ENCODE data around the gene SWI5.
"Not testable (repeated sequence)": the region's sequence is repeated elsewhere in the genome, so short reads cannot be mapped to it uniquely, and the experiment has no call there.

Gene SWI5

DNA sequence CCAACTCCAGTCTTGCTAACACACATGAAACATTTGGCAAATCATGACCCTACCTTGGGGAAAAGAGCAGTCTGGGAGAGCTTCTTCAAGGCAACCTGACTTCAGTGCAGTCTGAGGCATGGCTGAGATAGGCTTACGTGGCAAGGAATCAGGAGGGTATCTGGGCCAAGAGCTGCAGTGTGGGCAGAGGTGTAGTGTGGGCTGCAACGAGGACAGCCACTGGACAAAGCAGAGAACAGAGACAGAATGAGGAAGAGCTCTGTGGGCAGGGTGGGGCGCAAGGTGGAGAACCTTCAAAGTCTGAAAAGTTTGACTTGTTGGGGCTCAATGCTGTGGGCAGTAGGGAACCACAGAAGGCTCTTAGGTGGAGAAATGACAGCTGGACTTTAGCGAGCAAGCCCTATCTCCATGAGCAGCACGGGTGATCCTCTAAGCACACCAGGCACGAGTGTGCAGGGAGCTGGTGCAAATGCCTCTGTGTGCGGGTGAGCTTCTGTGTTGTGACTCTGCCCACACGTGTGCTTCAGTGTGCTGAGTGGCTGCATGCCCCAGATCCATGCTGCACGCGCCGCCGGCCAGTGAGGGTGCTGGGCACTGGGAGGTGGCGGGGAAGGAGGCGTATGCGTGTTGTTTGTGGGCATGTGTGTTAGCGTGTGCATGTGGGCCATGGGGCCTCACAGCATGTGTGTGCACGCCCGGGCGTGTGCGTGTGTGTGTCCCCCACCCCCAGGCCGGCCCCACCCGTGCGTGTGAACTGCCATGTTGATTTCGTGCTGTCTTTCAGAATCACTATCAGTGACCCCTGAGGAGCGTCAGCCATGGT lies 23.5 kb upstream of the SWI5 start:
- no peak for DNase-seq

DNA sequence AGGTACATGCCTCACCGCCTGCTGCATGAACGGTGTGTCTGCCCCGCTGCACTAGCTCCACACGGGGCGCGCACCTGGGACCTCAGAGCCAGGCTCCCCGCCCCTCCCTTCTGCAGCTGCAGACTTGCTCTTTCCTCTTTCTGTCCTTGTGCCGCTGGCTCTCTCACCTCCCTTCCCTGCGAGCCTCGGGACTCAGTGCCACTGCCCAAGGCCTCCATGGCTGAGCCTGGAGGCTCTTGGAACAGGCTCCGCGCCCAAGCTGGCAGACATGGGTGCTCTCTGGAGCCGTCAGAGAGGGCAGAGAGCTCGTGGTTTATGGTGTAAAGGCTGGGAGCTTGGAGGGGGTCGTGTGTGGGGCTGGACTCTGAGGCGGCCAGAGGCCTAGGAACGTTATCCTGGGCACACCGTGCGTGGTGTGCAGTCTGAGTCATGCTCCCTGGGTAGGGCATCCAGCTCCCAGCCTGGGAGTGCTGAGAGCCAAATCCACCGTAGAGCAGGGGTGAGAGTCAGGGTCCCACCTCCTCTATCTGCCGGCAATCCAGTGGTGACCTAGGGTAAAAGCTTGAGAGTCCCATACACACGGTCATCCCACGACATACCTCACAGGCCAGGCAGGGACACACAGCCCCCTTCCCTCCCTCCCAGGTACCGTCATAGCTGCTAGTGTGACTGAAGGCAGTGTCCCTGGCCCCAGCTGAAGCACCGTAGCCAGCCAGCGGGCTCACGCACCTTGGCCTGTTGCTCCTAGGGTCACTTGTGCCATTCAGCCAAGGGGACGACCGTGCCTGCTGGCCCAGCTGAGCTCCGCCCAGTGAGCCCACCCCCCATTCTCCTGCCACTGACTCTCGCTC lies 22.7 kb upstream of the SWI5 start:
- no peak for DNase-seq

DNA sequence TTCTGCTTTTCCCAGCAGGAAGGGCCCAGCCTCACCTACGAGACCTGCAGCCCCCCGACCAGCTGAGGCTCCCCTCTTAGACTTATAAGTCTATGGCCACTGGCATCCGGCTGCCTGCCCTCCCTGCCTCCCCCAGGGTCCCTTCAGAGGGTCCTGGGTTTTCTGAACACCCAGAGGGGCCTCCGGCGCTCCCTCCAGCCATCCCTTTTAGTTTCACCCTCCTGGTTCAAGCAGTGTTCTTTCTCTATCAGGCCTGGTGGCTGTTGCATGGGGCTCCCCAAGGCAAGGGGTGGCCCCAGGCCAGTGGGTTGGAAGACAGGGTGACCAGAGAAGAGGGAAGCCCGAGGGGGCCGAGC lies 22.1 kb upstream of the SWI5 start:
- DNase-seq, result no peak

DNA sequence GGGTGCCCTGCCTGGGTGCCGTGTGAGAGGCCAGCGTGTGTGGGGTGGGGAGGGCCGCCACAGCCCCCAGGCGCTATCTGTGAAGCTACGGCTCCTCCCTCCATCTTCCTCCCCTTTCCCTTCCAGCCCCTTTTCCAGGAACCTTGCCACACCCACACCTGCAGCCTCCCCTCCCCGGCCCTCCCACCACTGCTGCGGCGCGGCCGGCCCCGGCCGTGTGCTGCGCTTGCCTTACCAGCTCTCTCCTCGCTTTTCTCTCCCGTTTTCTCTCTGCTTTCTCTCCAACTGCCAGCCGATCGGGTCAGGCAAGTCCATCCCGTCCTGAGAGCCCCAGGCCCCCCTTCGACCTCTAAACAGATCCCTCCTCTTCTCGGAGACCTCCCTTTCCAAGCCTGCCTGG lies 21.7 kb upstream of the SWI5 start:
- no peak for DNase-seq

DNA sequence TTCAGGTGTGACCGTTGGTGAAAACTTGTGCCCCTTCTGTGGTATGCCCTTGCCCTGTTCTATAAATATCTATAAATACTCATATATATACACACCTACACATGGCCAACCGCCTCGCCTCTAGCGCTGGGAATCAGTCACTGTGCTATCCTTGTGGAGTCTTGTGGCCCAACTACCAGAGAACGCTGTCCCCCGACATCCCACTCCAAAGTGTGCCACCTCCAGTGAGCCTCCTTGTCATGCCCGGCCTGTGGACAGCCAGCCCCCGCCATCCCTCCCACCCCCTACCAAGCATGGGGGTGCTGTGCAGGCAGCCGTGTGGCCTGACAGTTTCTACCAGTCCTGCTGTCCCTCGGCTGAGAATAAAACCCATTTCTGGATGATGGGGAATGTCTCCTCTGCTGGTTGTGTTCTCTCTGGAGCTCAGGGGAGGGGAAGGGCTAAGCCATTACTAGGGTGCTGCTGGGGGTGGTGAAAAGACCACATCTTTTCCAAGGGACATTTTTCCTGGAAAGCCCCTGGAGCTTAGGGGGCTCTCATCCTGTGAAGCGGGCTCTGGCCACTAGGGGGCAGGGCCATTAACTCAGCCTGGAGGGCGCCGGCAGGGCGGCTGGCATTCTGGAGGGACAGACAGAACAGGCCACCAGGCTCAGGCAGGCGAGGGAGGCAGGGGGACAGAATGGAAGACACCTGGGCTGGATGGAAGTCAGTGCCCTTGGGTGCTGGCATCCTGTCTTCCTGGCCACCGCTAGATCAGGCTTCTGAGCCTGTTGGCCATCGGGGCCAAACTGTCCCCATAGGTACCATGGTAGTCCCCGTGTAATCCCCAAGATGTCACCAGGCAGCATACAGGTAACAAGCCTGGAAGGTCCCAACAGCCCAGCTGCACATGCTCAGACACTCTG lies 21.0 kb upstream of the SWI5 start:
- peak; percentile 20 to 21 for DNase-seq

DNA sequence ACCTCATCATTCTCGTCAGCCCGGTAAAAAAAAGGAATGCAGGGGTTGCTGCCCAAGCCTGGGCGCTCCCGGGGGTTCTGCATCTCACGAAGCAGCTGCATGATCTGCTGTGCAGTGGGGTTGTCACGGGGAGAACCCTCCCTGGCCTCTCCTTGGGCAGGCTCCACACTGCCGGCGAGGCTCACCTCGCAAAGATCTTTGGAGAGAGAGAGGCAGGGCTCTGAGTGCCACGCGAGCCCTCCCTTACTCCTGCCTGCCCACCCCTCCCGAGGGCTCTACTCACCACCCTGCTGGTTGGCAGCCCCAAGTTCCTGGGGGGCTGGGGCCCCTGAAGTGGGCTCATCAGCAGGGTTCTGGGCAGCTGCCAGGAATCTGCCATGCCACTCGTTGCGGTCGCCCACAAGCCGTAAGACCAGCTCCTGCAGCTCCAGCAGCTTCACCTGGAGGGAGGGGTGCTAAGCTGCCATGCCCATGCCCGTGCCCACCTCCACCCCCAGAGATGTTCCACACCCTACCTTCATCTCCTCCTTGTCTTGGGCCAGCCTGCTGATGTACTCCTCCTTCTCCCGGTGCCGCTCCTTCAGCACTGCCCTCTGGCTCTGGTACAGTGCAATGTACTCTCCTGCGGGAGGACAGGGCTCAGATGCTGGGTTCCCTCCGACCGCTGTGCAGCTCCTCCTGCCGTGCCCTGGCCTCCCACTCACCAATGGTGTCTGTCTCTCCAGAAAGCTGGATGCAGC lies 18.8 kb upstream of the SWI5 start:
- DNase-seq, result no peak

DNA sequence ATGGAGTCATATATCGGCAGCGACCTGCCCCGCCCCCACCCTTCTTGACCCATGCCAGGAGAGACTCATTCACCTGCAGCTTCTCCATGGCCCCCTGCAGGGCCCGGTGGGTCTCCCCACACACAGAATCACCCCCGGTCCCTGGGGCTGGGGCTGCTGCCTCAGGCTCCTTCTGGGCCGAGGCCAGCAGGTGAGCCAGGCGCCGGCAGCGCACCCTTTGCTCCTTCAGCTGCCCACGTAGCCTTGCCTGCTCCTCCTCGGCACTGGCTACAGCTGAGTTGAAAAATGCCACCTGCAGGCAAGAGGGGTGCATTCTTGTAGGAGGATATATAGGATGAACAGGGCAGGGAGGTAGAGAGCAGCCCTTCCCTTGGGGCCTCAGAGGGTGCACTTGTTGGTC lies 18.2 kb upstream of the SWI5 start:
- no peak for DNase-seq

DNA sequence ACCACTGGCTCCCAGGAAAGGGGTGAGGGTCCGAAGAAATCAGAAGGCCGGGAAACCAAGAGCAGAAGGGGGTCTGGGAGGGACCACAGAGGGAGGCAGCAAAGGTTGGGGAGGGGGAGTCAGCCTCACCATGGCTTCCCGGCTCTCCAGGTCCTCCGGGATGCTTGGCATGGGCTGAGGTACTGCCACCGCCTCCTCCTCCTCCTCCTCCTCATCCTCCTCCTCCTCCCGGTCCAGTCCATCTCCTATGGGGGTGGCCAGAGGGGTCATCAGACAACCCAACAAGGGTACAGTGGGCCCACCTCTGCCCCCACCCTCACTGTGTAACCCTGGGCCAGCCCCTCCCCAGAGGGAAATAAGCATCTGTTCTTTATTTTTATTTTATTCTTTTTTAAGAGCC lies 17.8 kb upstream of the SWI5 start:
- no peak for DNase-seq

DNA sequence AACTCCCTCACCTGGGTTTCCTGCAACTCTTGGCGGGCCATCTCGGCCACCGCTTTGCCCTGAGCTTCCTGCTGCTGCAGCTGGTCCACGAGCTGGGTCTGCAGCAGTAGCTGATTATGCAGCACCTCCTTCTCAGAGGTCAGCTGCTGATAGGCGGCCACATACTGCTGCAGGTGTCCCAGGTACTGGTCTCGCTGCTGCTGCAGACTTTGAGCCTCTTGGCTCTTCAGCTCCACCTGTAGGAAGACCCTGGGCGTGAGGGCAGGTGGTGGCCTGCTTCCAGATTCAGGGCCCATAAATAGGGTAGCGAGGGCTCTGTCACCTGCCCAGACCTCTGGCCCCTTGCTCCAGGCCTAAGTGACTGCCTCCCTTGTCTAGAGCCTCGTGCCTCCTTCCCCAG lies 16.9 kb upstream of the SWI5 start:
- no peak for DNase-seq

DNA sequence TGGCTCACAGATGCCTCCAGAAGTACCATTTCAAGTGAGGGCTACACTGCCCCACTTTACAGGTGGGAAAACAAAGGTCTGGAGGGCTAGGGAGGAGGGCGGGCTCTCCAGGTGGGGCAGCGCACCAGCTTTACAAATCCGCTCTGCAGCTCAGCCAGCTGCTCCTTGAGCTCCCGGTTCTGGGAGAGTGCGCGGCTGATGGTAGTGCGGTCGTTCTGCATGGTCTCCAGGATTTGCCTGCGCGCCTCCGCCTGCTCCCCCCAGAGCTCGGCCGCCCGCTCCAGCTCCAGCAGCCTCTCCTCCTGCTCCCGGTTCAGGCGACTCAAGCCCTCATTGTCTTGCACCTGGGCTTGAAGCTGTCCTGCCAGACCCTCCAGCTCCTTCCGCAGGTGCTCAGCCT lies 15.7 kb upstream of the SWI5 start:
- no peak for DNase-seq

DNA sequence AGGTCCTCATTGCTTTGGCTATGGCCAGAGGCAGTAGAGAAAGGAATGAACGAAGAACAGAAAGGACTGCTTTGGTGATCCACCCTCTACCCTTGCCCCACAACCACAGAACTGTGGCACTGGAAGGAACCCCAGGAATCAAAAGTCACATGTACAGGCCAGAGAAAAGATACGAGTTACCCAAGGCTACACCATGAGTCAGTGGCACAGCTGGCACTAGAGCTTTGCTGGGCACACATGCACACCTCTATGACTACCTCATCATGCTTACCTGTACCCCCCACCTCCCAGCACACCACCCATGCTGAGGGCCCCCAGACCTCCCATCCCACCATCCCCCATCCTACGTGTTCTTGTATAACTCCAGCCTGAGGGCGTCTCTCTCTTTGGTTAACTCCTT lies 13.4 kb upstream of the SWI5 start:
- DNase-seq, result no peak

DNA sequence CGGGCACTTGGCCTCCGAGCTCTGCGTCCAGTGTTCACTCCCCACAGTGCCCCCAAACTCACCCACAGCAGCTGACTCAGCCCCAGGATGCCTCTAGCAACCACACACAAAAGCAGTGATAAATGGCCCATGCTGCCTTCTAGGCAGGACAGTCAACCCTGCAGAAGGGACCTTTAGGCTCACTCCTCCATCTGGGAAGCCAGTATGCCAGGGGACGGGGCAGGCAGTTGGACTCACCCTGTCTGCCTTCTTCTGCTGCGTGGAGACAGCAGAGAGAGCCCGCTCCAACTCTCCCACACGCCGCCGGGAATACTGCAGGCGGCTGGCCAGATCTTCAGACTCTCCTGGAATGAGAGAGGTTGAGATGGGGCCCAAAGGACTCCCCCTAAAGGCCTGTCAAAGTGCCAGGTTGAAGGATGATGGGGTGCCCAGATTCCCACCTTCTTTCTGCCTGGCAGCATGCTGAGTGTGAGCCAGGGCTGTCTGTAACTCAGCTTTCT lies 10.7 kb upstream of the SWI5 start:
- no peak for DNase-seq

DNA sequence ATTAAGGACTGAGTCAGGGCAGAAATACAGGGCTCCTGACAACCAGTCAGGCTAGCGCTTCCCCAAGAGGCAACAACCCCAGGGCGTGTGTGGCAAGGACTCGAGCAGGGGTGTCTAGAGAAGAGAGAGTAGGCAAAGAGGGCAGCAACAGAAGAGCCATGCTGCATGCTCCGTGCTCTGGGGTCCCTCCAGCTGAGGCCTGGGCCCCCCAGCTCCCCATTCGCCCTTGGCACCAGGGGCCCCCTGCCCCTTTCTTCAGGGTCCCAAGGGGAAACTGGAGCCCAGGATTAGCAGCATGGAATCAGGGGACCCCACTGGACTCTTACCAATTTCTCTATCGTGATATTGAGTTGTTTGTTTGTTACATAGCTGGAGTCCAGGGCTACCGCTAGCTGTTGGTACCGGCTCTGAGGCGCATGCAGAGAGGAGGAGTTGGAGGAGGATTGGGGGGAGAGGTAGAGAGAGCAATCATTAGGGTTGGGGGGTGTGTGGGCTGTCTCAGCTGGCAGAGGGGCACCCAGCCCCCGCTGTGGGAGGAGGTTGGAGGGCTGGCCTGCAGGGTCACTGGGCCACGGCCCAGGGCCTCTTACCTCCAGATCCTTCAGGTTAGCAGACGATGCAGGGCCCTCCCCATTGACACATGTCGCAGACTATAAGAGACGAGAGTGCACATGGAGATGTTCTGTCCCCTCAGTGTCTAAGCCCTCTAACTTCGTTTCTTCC lies 9.0 kb upstream of the SWI5 start:
- no peak for DNase-seq

DNA sequence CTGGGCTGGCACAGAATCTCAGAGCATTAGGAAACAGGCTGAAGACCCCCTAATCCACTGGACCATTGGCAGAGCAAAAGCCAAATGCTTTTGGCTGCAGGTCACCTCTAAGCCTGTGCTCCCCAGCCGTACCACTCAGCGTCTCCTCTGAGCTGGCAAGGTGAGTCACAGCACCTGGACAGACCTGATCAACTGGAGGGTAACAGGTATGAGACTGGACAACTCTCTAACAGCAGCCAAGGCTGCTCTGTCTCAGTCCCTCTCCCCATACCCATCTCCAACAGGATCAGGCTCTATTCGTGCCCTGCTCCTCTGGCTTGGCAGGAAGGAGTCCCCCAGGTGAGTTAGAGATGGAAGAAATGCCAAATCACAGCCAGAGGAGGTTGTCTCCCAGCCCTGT lies 5.0 kb upstream of the SWI5 start:
- DNase-seq, result no peak

DNA sequence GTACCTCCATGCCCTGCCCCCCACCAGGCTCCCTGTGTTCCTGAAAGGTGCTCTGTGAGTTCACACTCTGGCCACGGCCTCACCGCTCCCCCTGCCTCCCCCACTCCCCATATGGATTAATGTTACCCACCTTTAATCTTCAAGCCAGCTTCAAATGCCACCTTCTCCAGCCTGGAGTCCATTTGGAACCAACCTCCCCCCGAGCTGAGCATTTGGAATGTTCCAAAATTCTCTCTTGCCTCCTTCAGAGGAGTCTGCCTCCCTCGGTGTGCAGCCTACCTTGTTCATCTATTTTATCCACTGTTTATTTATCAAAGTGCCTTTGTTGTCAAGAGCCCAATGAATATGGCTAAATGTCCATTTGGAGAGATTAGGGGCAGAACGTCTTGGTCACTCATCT lies 4.6 kb upstream of the SWI5 start:
- DNase-seq, result no peak

DNA sequence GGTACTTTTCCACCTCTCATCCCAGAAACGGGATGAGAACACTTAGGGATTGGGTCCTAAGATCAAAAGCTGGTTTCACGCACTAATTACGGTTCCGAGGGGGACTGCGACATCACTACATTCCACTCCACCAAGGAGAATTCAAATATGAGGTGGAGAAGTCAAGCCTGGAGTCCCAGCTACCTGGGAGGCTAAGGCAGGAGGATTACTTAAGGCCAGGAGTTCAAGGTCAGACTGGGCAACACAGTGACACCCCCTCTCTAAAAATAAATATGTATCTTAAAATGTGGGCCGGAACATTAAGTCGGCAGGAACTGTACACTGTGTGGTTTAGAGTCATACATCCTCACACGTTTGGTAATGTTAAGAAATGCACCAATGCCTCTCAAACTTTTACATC lies 1.8 kb upstream of the SWI5 start:
- DNase-seq, result no peak

DNA sequence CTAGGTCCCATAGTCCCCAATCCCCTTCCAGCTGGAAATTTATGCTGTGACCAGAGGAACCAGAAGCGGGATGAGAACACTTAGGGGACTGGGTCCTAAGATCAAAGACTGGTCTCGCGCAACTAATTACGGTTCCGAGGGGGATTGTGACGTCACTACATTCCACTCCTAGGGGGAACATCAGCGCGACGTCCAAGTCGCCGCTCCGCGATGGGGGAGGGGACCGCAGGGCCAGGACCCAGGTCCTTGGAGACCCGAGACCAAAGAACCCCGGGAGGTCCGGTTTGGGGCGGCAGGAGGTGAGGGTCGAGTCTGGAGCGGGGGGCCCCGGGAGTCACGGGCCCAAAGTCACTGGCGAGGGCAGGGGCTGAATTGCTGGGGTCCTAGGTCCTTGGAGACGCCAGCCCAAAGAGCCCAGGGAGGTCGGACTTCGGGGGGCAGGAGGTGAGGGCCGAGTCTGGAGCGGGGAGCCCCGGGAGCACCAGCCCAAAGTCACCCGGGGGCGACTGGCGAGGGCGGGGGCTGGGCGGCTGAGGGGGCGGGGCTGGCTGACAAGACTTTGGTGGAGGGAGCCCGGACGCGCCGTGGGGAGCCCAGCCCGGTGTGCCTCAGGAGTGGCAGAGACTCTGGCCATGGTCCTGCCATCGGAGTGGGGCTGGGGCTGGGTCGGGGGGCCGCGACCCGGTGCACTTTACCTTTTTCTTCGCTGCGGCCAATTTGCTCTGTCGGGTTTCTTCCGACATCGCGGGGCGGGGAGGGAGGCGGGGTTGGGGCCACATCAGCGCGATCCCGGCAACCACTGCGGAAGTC lies 673 bp upstream of the SWI5 start, which contains the start of gene GOLGA2:
Gene GOLGA2 (minus strand): TSS at position 810 of the 810 bp plus-strand sequence. CDS start 31 bp downstream, at position 779.
- DNase-seq, result no peak

DNA sequence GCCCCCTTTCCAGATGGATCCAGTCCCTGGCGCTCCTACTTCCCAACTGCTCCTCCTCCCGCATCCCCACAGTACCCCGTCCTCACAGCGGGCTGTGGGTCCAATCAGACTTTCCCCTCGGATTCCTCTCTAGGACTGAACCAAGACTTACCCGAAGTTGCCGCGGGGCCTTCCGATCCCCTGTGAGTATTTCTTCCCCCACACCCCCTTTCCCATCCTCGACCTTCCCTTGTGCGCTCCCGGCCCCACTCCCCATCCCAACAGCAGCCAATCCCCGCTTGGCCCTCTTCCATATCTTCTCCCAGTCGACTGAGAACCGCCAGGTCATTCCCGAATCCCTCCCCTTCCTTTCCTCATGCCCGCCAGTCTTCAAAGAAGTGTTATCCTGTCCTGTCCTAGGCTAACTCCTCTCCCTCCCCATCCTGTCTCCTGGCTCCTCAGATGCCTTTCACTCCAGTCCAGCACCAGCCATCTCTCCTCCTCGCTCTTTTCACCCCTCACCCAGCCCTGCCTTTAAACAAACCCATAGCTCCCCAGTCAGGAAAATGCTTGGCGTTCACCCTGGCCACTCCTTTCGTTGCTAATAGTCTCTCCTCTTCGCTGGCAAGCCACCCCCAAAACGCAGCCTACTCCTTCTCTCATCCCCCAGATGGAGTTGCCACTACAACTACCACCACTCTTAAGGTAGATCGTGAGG lies 646 bp downstream of the SWI5 start:
- no peak for DNase-seq

DNA sequence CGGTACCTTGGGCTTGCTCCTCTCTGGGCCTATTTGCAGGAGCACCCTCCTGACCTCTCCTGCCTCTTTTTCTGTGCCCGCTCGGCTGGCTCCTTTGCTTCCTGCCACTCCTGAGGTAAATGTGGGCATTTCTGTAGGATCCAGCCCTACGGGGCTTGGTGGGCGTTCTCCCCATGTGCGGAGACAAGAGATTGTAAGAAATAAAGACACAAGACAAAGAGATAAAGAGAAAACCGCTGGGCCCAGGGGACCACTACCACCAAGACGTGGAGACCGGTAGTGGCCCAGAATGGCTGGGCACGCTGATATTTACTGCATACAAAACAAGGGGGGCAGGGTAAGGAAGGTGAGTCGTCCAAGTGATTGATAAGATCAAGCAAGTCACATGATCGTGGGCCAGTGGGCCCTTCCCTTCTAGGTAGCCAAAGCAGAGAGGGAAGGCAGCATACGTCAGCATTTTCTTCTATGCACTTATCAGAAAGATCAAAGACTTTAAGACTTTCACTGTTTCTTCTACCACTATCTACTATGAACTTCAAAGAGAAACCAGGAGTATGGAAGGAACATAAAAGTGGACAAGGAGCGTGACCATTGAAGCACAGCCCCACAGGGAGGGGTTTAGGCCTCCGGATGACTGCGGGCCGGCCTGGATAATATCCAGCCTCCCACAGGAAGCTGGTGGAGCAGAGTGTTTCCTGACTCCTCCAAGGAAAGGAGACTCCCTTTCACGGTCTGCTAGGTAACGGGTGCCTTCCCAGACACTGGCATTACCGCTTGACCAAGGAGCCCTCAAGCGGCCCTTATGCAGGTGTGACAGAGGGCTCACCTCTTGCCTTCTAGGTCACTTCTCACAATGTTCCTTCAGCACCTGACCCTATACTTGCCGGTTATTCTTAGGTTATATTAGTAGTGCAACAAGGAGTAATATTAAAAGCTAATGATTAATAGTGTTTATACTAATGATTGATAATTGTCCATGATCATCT lies 3.3 kb downstream of the SWI5 start:
- DNase-seq, result not testable (repeated sequence)
